Astrocyte of the spinal cord (primary cell): ENCODE measurements around the gene RBP3.

Experiments
- DNase-seq: peaks from one replicate; pipeline ENCODE4 v3.0.0; 2011; ENCODE audit warnings: low read depth, low spot score
- H3K4me3 ChIP-seq: 2 replicates; pipeline ENCODE4 v1.5.1; 2011; ENCODE audit warnings: low read depth, mild to moderate bottlenecking, low read length, moderate library complexity
- CTCF ChIP-seq: IDR thresholded peaks from 2 replicates; pipeline ENCODE4 v1.5.1; 2012; ENCODE audit warnings: low read depth, mild to moderate bottlenecking, low read length, inconsistent platforms
- in situ Hi-C: cut with HindIII; loops from 2 replicates; pipeline ENCODE4 v1.10.0; 2017; ENCODE audit warnings: low sequenced_read_pairs

Gene RBP3

GRCh38 chr10:47339759-47340607 lies 8.2 kb upstream of the RBP3 start:
- in situ Hi-C loops = no loop called here
- no peak for TF ChIP-seq CTCF
- H3K4me3 ChIP-seq = no peak overlapping the region
- no peak for DNase-seq

GRCh38 chr10:47340608-47341170 lies 7.5 kb upstream of the RBP3 start:
- in situ Hi-C loops = no loop called here
- DNase-seq = peak; percentile 52
- H3K4me3 ChIP-seq = no peak overlapping the region
- TF ChIP-seq CTCF = peak; percentile 96

- no peak for DNase-seq
- H3K4me3 ChIP-seq = no peak overlapping the region
- in situ Hi-C loops = no loop called here
- no peak for TF ChIP-seq CTCF
Measured at GRCh38 chr10:47344996-47345870, 2.9 kb upstream of the RBP3 start.

GRCh38 chr10:47346581-47347302 lies 1.4 kb upstream of the RBP3 start:
- no peak for TF ChIP-seq CTCF
- no peak for DNase-seq
- in situ Hi-C loops = no loop called here
- H3K4me3 ChIP-seq = no peak overlapping the region

GRCh38 chr10:47347303-47347675 lies 874 bp upstream of the RBP3 start:
- in situ Hi-C loops = no loop called here
- no peak for DNase-seq
- no peak overlapping the region for H3K4me3 ChIP-seq
- TF ChIP-seq CTCF = no peak
